HL-60 (cell line): ENCODE measurements around the gene CCDC61.

ENCODE experiments used
- DNase-seq, 2 experiments: peaks; one replicate each; pipeline ENCODE4 v3.0.0-alpha.2; 2010 to 2020; ENCODE audit warnings: low read depth in 1 of 2, low spot score in 1 of 2
- H3K27ac ChIP-seq: fragments of 250-450 bp; sonication (Bioruptor Pico); replicated peaks from 2 replicates; pipeline ENCODE4 v1.5.1; 2020; ENCODE audit warnings: mild to moderate bottlenecking, moderate library complexity
- H3K27me3 ChIP-seq: fragments of 250-450 bp; sonication (Bioruptor Pico); 2 replicates; pipeline ENCODE4 v1.5.1; 2021; ENCODE audit warnings: mild to moderate bottlenecking, moderate library complexity; ENCODE audit not compliant: insufficient read depth, poor library complexity, severe bottlenecking
- H3K4me3 ChIP-seq: replicated peaks from 2 replicates; pipeline ENCODE4 v1.5.1; 2011; ENCODE audit warnings: mild to moderate bottlenecking, control low read depth, low read length; ENCODE audit not compliant: insufficient read depth
- CTCF ChIP-seq: IDR thresholded peaks from one replicate; pipeline ENCODE4 v1.5.1; 2011; ENCODE audit warnings: low read length, control low read depth, inconsistent platforms; ENCODE audit not compliant: insufficient read depth
- GABPA ChIP-seq: IDR thresholded peaks from 2 replicates; pipeline ENCODE4 v1.6.1; 2012; ENCODE audit warnings: low read depth
- POLR2AphosphoS5 ChIP-seq: IDR thresholded peaks from 2 replicates; pipeline ENCODE4 v1.6.1; 2012; ENCODE audit warnings: low read depth
- SPI1 ChIP-seq: IDR thresholded peaks from 2 replicates; pipeline ENCODE4 v1.6.1; 2012; ENCODE audit warnings: low read depth, mild to moderate bottlenecking, borderline replicate concordance
- TF ChIP-seq, protein P1 (sequence below): IDR thresholded peaks from 2 replicates; pipeline ENCODE4 v1.6.1; 2012; ENCODE audit warnings: low read depth; ENCODE audit not compliant: insufficient replicate concordance

The CCDC61 gene

GRCh38 chr19:45981350-45981749, 13.9 kb upstream of the CCDC61 start:
- no peak for DNase-seq
- Histone ChIP-seq H3K27ac (no peak overlapping the region), H3K4me3 (no peak overlapping the region), H3K27me3 (no peaks in the 10 kb centered on the region)
- TF ChIP-seq GABPA (no peak), POLR2AphosphoS5 (no peak), SPI1 (no peak), CTCF (no peak)
- TF ChIP-seq, protein P1, sequence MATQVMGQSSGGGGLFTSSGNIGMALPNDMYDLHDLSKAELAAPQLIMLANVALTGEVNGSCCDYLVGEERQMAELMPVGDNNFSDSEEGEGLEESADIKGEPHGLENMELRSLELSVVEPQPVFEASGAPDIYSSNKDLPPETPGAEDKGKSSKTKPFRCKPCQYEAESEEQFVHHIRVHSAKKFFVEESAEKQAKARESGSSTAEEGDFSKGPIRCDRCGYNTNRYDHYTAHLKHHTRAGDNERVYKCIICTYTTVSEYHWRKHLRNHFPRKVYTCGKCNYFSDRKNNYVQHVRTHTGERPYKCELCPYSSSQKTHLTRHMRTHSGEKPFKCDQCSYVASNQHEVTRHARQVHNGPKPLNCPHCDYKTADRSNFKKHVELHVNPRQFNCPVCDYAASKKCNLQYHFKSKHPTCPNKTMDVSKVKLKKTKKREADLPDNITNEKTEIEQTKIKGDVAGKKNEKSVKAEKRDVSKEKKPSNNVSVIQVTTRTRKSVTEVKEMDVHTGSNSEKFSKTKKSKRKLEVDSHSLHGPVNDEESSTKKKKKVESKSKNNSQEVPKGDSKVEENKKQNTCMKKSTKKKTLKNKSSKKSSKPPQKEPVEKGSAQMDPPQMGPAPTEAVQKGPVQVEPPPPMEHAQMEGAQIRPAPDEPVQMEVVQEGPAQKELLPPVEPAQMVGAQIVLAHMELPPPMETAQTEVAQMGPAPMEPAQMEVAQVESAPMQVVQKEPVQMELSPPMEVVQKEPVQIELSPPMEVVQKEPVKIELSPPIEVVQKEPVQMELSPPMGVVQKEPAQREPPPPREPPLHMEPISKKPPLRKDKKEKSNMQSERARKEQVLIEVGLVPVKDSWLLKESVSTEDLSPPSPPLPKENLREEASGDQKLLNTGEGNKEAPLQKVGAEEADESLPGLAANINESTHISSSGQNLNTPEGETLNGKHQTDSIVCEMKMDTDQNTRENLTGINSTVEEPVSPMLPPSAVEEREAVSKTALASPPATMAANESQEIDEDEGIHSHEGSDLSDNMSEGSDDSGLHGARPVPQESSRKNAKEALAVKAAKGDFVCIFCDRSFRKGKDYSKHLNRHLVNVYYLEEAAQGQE = no peak

GRCh38 chr19:45985321-45985720, 9.9 kb upstream of the CCDC61 start:
- no peak for TF ChIP-seq GABPA
- no peak for TF ChIP-seq CTCF
- TF ChIP-seq, protein P1 = no peak
- TF ChIP-seq POLR2AphosphoS5 = no peak
- TF ChIP-seq SPI1 = no peak
- Histone ChIP-seq H3K27me3 (no peaks in the 10 kb centered on the region), H3K4me3 (no peak overlapping the region), H3K27ac (no peak overlapping the region)
- no peak for DNase-seq

DNA sequence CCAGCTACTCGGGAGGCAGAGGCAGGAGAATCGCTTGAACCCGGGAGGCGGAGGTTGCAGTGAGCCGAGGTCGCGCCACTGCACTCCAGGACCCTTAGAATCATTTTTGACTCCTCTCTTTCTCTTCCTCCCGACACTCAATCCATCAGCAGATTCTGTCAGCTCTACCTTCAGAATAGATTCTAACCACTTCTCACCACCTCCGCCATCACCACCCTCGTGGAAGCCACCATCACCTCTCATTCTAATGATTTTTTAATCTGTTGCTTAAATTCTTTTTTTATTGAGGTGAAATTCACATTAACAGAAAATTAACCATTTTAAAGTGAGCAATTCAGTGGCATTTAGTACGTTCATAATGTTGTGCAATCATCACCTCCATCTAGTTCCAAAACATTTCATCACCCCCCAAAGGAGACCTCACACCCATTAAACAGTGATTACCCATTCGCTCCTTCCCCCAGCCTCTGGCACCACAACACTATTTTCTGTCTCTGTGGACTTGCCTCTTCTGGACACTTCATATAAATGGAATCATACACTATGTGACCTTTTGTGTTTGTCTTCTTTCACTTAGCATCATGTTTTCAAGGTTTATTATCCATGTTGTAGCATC, 5.0 kb upstream of the CCDC61 start:
- Histone ChIP-seq H3K27me3 (no peaks in the 10 kb centered on the region), H3K4me3 (no peak overlapping the region), H3K27ac (no peak overlapping the region)
- no peak for DNase-seq
- TF ChIP-seq, protein P1 = no peak
- no peak for TF ChIP-seq POLR2AphosphoS5
